Activated CD4-positive, alpha-beta T cell treated with anti-CD3 and anti-CD28 coated beads for 36 hours (primary cell): ENCODE measurements around the gene GPC6. TPM values are rescaled to one million over a fixed set of nuclear protein-coding genes. Genes with fewer than 3 reads are reported as not detected.
"Not testable (repeated sequence)": the region's sequence is repeated elsewhere in the genome, so short reads cannot be mapped to it uniquely, and the experiment has no call there.

Source experiments
- ATAC-seq: fragments of 200-7000 bp; cut with Tn5 transposase; one replicate; pipeline ENCODE4 v1.10.0; 2021; ENCODE audit warnings: mild to moderate bottlenecking, moderate library complexity
- CTCF ChIA-PET: fragments of 350-600 bp; sonication (Branson Sonifier 250); formaldehyde crosslinking; loops from one replicate; lab custom pipeline; 2021; ENCODE audit warnings: antibody characterized with exemption; lab: Charles Lee
- POLR2A ChIA-PET: fragments of 350-600 bp; sonication (Branson Sonifier 250); formaldehyde crosslinking; loops from one replicate; lab custom pipeline; 2021; ENCODE audit warnings: antibody characterized with exemption, inconsistent platforms; lab: Charles Lee
- DNase-seq: peaks from one replicate; pipeline ENCODE4 v3.0.0-alpha.2; 2020
- H3K27ac Mint-ChIP-seq: one replicate; pipeline ENCODE4 v1.8.0; 2021; ENCODE audit warnings: mixed read lengths
- H3K27me3 Mint-ChIP-seq: one replicate; pipeline ENCODE4 v1.8.0; 2021; ENCODE audit warnings: mixed read lengths
- H3K36me3 Mint-ChIP-seq: one replicate; pipeline ENCODE4 v1.8.0; 2021; ENCODE audit warnings: low read depth, mixed read lengths
- H3K4me1 Mint-ChIP-seq: one replicate; pipeline ENCODE4 v1.8.0; 2021; ENCODE audit warnings: mixed read lengths
- H3K4me3 Mint-ChIP-seq: one replicate; pipeline ENCODE4 v1.8.0; 2021; ENCODE audit warnings: mild to moderate bottlenecking, moderate library complexity, mixed read lengths
- H3K9me3 Mint-ChIP-seq: one replicate; pipeline ENCODE4 v1.8.0; 2021; ENCODE audit warnings: low read depth, mixed read lengths
- intact Hi-C, 2 experiments: fragments of 100-400 bp; cut with DNase I in 1 of 2; cut with micrococcal nuclease in 1 of 2; formaldehyde crosslinking; loops; one replicate each; pipeline versions ENCODE4 v1.14.2 to v1.15.1; 2022 to 2024; cut with DNase I, micrococcal nuclease
- total RNA-seq, 2 experiments: library from RNA; stranded (reverse); gene quantifications; one replicate each; pipeline ENCODE4 v1.2.3, GENCODE V29; 2021

The GPC6 gene
- total RNA-seq, 2 experiments from 2014 or later = not detected

DNA sequence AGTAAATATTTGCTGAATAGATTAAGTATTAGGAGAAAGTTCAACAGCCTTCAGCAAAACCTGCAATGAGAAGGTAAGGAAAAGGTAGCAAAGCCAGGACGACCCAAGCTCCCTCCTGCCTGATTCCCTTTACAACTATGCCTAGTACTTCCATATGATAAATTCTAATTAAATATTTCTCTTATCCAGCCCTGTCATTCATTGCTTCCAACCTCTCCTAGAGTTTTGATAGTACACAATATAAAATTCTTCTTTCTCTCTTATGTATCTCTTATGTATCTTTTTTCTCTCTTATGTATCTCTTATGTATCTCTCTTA lies 1065.7 kb downstream of the GPC6 start:
- no peak for ATAC-seq
- POLR2A ChIA-PET = no interaction called here
- Mint-ChIP-seq H3K9me3 (no peaks in the 10 kb centered on the region), H3K4me1 (no peaks in the 10 kb centered on the region), H3K36me3 (no peaks in the 10 kb centered on the region), H3K27me3 (no peaks in the 10 kb centered on the region), H3K27ac (no peak overlapping the region), H3K4me3 (no peak overlapping the region)
- intact Hi-C loops = no loop called here
- CTCF ChIA-PET = interaction anchor here (0.6 kb wide), 1 partner anchor 324 kb away, joined by 3 read pairs; no protein-coding TSS in a partner anchor
- no peak for DNase-seq

GRCh38 chr13:94296471-94296870 lies 1069.9 kb downstream of the GPC6 start:
- Mint-ChIP-seq H3K4me1 (no peaks in the 10 kb centered on the region), H3K9me3 (no peaks in the 10 kb centered on the region), H3K4me3 (no peak overlapping the region), H3K27ac (no peak overlapping the region), H3K36me3 (no peaks in the 10 kb centered on the region), H3K27me3 (no peaks in the 10 kb centered on the region)
- intact Hi-C loops = no loop called here
- ChIA-PET CTCF (interaction anchor here (0.6 kb wide), 1 partner anchor 290 kb away, joined by 3 read pairs; no protein-coding TSS in a partner anchor), POLR2A (no interaction called here)
- DNase-seq = no peak
- no peak for ATAC-seq

DNA sequence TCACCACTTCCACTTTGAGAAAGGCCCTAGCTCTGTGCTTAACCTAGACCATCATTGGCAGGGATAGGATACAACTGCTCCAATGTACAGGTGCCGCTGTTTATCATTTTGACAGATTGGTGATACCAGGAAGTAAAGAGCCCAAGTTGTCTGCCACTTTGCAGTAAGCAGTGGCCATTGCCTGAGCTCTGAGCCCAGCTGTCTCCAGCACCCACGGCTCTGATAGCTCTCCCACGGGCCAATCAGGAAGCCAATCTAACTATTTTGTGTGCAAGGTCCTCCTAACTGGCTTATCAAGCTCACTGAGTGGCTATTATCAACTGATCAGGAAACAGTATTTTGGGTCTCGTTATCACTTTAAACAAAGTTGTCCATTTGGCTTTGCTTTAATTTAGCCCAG lies 1071.7 kb downstream of the GPC6 start:
- no peak overlapping the region for H3K4me3 Mint-ChIP-seq
- H3K9me3 Mint-ChIP-seq = no peaks in the 10 kb centered on the region
- H3K4me1 Mint-ChIP-seq = no peaks in the 10 kb centered on the region
- ATAC-seq (no peak), DNase-seq (no peak)
- ChIA-PET POLR2A (no interaction called here), CTCF (interaction anchor here (1.0 to 2.2 kb wide), 2 partner anchors 10 to 12 kb away, joined by 4 to 7 read pairs; no protein-coding TSS in a partner anchor)
- H3K36me3 Mint-ChIP-seq = no peaks in the 10 kb centered on the region
- no peaks in the 10 kb centered on the region for H3K27me3 Mint-ChIP-seq
- no peak overlapping the region for H3K27ac Mint-ChIP-seq
- intact Hi-C loops = no loop called here

DNA sequence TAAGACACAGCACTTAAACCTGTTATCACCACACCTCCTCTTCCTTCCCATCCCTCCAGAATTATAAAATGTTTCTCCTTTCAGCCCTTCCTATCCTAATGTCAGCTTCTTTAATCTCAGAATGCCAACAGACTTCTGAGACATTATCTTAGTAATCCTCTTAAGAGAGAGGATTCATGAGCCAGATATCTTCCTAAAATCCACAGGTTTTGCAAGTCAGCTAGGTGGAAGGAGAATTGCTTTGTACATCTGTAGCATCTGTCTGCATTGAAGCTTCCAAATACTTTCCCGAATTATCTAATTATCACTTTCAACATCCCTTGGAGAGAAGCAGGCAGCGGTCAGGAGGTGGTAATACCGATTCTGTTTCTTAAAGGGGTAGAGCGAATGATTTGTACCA lies 1073.8 kb downstream of the GPC6 start:
- intact Hi-C loops = no loop called here
- DNase-seq (no peak), ATAC-seq (no peak)
- H3K36me3 Mint-ChIP-seq = no peaks in the 10 kb centered on the region
- no peaks in the 10 kb centered on the region for H3K27me3 Mint-ChIP-seq
- H3K9me3 Mint-ChIP-seq = no peaks in the 10 kb centered on the region
- ChIA-PET CTCF (no interaction called here), POLR2A (no interaction called here)
- H3K4me3 Mint-ChIP-seq = no peak overlapping the region
- no peaks in the 10 kb centered on the region for H3K4me1 Mint-ChIP-seq
- H3K27ac Mint-ChIP-seq = no peak overlapping the region

DNA sequence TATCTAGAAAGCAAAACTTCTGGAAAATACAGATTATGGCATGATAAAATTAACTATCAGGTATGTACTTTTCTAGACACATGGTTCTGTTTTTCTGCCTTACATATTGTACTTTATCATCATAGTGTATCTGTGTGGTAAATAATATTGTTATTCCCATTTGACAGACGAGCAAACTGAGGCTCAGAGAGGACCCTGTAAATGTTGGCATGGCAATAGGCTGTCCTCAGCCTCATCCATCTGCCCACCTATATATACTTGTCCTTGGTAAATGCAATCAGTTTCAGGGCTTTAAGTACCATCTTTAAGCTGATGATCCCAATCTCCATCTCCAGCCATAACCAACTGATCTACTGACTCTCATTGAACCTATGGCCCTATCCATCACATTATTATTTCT lies 1074.9 kb downstream of the GPC6 start:
- Mint-ChIP-seq H3K4me3 (no peak overlapping the region), H3K27ac (no peak overlapping the region), H3K27me3 (no peaks in the 10 kb centered on the region), H3K9me3 (no peaks in the 10 kb centered on the region), H3K36me3 (no peaks in the 10 kb centered on the region), H3K4me1 (no peaks in the 10 kb centered on the region)
- no peak for ATAC-seq
- no peak for DNase-seq
- CTCF ChIA-PET = no interaction called here
- POLR2A ChIA-PET = interaction anchor here (1.0 kb wide), 1 partner anchor 16 kb away, joined by 3 read pairs; no protein-coding TSS in a partner anchor
- intact Hi-C loops = no loop called here

GRCh38 chr13:94302847-94303565 lies 1076.4 kb downstream of the GPC6 start:
- POLR2A ChIA-PET, H3K36me3 Mint-ChIP-seq, DNase-seq, intact Hi-C loops, H3K4me1 Mint-ChIP-seq, H3K4me3 Mint-ChIP-seq, H3K9me3 Mint-ChIP-seq, H3K27me3 Mint-ChIP-seq, ATAC-seq, H3K27ac Mint-ChIP-seq: not testable (repeated sequence)
- CTCF ChIA-PET = interaction anchor here (0.8 to 1.5 kb wide), 4 partner anchors 9 to 59 kb away, joined by 3 to 4 read pairs (median 4); no protein-coding TSS in a partner anchor

DNA sequence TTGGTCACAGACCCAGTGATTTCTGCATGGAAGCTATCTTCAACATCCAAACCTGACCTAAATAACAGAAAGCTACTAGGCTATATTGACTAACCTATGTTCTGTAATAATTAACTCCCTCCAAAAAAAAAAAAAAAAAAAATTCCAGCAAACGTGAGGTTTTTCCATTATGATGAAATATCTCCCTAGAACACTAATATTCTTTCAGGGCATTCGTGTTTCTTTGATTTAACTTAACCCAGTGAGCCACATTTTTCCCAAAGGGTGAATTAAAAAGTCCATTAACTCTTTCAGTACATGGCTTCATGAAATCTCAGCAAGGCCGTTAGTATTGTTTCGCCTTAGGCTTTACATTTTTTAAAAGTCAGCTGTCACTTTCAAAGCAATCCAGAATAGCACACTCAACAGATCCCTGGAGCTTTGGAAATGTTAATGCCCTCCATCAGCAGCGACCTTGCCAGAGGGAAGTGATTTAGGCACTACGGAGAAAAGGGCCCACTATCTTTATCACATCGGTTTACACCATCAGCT lies 1077.1 kb downstream of the GPC6 start:
- ChIA-PET POLR2A (no interaction called here), CTCF (interaction anchor here (1.2 to 1.5 kb wide), 3 partner anchors 8 to 58 kb away, joined by 3 to 4 read pairs (median 3); no protein-coding TSS in a partner anchor)
- Mint-ChIP-seq H3K4me1 (no peaks in the 10 kb centered on the region), H3K9me3 (no peaks in the 10 kb centered on the region), H3K4me3 (no peak overlapping the region), H3K36me3 (no peaks in the 10 kb centered on the region), H3K27ac (no peak overlapping the region), H3K27me3 (no peaks in the 10 kb centered on the region)
- ATAC-seq = no peak
- intact Hi-C loops = no loop called here
- no peak for DNase-seq

GRCh38 chr13:94305033-94305432 lies 1078.4 kb downstream of the GPC6 start:
- intact Hi-C loops = no loop called here
- Mint-ChIP-seq H3K4me3 (no peak overlapping the region), H3K9me3 (no peaks in the 10 kb centered on the region), H3K4me1 (no peaks in the 10 kb centered on the region), H3K27ac (no peak overlapping the region), H3K36me3 (no peaks in the 10 kb centered on the region), H3K27me3 (no peaks in the 10 kb centered on the region)
- ChIA-PET POLR2A (no interaction called here), CTCF (interaction anchor here (0.7 to 1.1 kb wide), 2 partner anchors 18 to 39 kb away, joined by 3 read pairs; no protein-coding TSS in a partner anchor)
- DNase-seq (no peak), ATAC-seq (no peak)

GRCh38 chr13:94305463-94305862 lies 1078.9 kb downstream of the GPC6 start:
- Mint-ChIP-seq H3K4me3 (no peak overlapping the region), H3K9me3 (no peaks in the 10 kb centered on the region), H3K36me3 (no peaks in the 10 kb centered on the region), H3K27ac (no peak overlapping the region), H3K27me3 (no peaks in the 10 kb centered on the region), H3K4me1 (no peaks in the 10 kb centered on the region)
- intact Hi-C loops = no loop called here
- ATAC-seq (no peak), DNase-seq (no peak)
- POLR2A ChIA-PET = no interaction called here
- CTCF ChIA-PET = interaction anchor here (1.1 kb wide), 1 partner anchor 18 kb away, joined by 3 read pairs; no protein-coding TSS in a partner anchor

DNA sequence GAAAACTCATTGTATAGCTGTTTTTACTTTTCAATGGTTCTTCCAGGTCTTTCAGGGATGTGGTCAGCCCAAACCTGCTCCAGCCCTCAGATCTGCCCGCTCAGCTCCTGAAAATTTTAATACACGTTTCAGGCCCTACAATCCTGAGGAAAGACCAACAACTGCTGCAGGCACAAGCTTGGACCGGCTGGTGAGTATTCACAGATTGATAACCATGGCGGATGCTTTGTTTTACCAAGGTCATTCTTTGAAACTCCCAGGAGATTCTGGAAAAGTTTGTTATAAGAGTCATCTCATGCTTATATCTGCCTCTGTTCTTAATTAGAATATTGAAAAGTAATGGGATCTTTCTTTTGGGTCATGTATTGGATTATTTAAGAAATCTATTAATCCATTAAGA lies 1079.3 kb downstream of the GPC6 start:
- Mint-ChIP-seq H3K27me3 (no peaks in the 10 kb centered on the region), H3K4me3 (no peak overlapping the region), H3K36me3 (no peaks in the 10 kb centered on the region), H3K27ac (no peak overlapping the region), H3K9me3 (no peaks in the 10 kb centered on the region), H3K4me1 (no peaks in the 10 kb centered on the region)
- DNase-seq (no peak), ATAC-seq (no peak)
- intact Hi-C loops = no loop called here
- ChIA-PET CTCF (interaction anchor here (1.1 kb wide), 1 partner anchor 18 kb away, joined by 3 read pairs; no protein-coding TSS in a partner anchor), POLR2A (no interaction called here)

DNA sequence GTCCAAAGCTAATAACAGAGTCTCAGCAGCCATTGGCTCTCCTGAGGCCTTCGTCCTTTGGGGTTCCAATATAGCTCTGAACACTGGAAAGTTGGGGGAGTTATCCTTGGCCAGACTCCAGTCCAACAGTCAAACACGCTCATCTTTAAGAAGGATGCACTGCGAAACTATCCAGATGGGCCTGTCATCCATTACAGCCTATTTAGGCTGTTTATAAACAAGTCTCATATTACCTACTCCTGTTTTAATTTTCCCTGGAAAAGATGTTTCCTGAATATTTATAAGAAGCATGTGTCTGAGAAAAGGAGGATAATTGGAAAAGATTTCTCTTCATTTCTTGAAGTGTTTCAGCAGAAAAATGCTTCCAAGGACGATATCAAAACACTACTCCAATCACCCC lies 1082.2 kb downstream of the GPC6 start:
- no peaks in the 10 kb centered on the region for H3K9me3 Mint-ChIP-seq
- CTCF ChIA-PET = interaction anchor here (1.0 kb wide), 1 partner anchor 135 kb away, joined by 3 read pairs; no protein-coding TSS in a partner anchor

DNA sequence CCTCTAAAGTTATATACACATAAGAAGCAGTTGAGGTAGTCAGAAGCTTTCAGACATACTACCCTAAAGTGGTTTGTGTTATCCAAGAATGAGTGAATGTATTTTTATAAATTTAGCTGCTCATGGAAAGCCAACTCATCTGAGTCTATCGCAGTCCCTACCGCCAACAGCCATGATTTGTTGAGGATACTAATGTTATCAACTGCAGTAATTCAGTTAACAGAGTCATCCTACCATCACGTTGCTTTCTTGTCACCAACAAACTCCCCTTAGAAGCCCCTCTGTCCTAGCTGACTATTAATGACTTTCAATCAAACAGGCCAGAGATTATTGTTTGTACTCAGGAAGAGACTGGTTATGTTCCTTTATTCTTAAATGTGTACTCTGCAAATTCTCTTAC lies 1083.0 kb downstream of the GPC6 start:
- intact Hi-C loops = no loop called here
- ChIA-PET POLR2A (no interaction called here), CTCF (no interaction called here)
- Mint-ChIP-seq H3K4me3 (no peak overlapping the region), H3K36me3 (no peaks in the 10 kb centered on the region), H3K9me3 (no peaks in the 10 kb centered on the region), H3K4me1 (no peaks in the 10 kb centered on the region), H3K27ac (no peak overlapping the region), H3K27me3 (no peaks in the 10 kb centered on the region)
- DNase-seq (no peak), ATAC-seq (no peak)

More for the DNA sequence above, 1082.2 kb downstream of the GPC6 start:
- DNase-seq (no peak), ATAC-seq (no peak)
- Mint-ChIP-seq H3K27me3 (no peaks in the 10 kb centered on the region), H3K36me3 (no peaks in the 10 kb centered on the region), H3K4me3 (no peak overlapping the region), H3K4me1 (no peaks in the 10 kb centered on the region), H3K27ac (no peak overlapping the region)
- POLR2A ChIA-PET = no interaction called here
- intact Hi-C loops = no loop called here
